ENCODE results near the gene CCL28.

GRCh38 chr5:43416803-43417394, 4.7 kb upstream of the CCL28 start:
- TF ChIP-seq CTCF (IDR thresholded peaks at IDR 0.05), result no peak
- TF ChIP-seq POLR2A (IDR thresholded peaks at IDR 0.05), result no peak
- TF ChIP-seq EP300 (IDR thresholded peaks at IDR 0.05), result no peak
